DOHH2 (cell line): ENCODE measurements around the gene NEMP1.

Source experiments
- CTCF ChIP-seq: fragments of 200-600 bp; sonication (generic); IDR thresholded peaks from one replicate; pipeline ENCODE4 v1.5.1; 2014; ENCODE audit warnings: antibody characterized with exemption, mild to moderate bottlenecking, low read depth, low read length; ENCODE audit not compliant: poor library complexity, severe bottlenecking
- EZH2phosphoT487 ChIP-seq: fragments of 200-600 bp; sonication (generic); IDR thresholded peaks from 2 replicates; pipeline ENCODE4 v1.6.1; 2017; ENCODE audit warnings: borderline replicate concordance, mild to moderate bottlenecking, antibody characterized with exemption, low read length, moderate library complexity, mixed read lengths

GRCh38 chr12:57047981-57048380, 30.6 kb downstream of the NEMP1 start:
- TF ChIP-seq CTCF = no peak
- TF ChIP-seq EZH2phosphoT487 = no peak
